HepG2 (cell line): Measurements from ENCODE around the gene CASTOR1. TPM values are rescaled to one million over a fixed set of nuclear protein-coding genes. Genes with fewer than 3 reads are reported as not detected.

Experiments used
- ATAC-seq: fragments of 200-7000 bp; cut with Tn5 transposase; 3 replicates; pipeline ENCODE4 v1.9.1; 2020; ENCODE audit warnings: mild to moderate bottlenecking, moderate library complexity
- BruUV-seq: library from RNA; stranded (reverse); fragments of 400-500 nt; replicated peaks from 2 replicates; lab custom pipeline; 2021; lab: Mats Ljungman, UMichigan
- CTCF ChIA-PET: fragments of 300-600 bp; formaldehyde crosslinking; extraction: SDS; loops from one replicate; lab custom pipeline; 2021; ENCODE audit warnings: low total read pairs, inconsistent platforms, low intra/inter-chr PET ratio; lab: Yijun Ruan, JAX
- POLR2A ChIA-PET: fragments of 350-600 bp; sonication (Branson Sonifier 250); formaldehyde crosslinking; loops from one replicate; lab custom pipeline; 2020; ENCODE audit warnings: antibody characterized with exemption, inconsistent platforms; lab: Yijun Ruan, JAX
- DNase-seq: peaks from one replicate; pipeline ENCODE4 v3.0.0-alpha.2; 2015; ENCODE audit warnings: low spot score
- FAIRE-seq: peaks from 3 replicates; lab custom pipeline; 2011; peaks lifted over from hg19 to GRCh38; lab: Jason Lieb, UNC
- H2AFZ ChIP-seq: one replicate; pipeline ENCODE4 v1.6.1; 2011; ENCODE audit warnings: low read length, inconsistent platforms
- H3K27ac ChIP-seq: fragments of 300-600 bp; 3 replicates; pipeline ENCODE4 v1.8.0; 2011; ENCODE audit warnings: mixed run types, mild to moderate bottlenecking, mixed read lengths, low read length, inconsistent platforms; ENCODE audit not compliant: insufficient read depth; ENCODE audit errors: extremely low read length
- H3K27me3 ChIP-seq, 2 experiments: fragments of 200-600 bp in 1 of 2; 2 replicates in 1 of 2; 3 replicates in 1 of 2; pipeline versions ENCODE4 v1.6.0 to v1.8.0; 2011; ENCODE audit warnings: low read length in 2 of 2, mild to moderate bottlenecking in 2 of 2, moderate library complexity in 2 of 2, inconsistent platforms in 1 of 2; ENCODE audit not compliant: insufficient read depth in 2 of 2, control insufficient read depth in 1 of 2
- H3K36me3 ChIP-seq, 2 experiments: fragments of 200-600 bp in 1 of 2; replicated peaks in 1 of 2; 2 replicates in 1 of 2; 3 replicates in 1 of 2; pipeline versions ENCODE4 v1.5.1 to v1.8.0; 2011; ENCODE audit warnings: low read length in 2 of 2, inconsistent platforms in 1 of 2; ENCODE audit not compliant: insufficient read depth in 2 of 2, control insufficient read depth in 1 of 2
- H3K4me1 ChIP-seq: 2 replicates; pipeline ENCODE4 v1.5.1; 2012; ENCODE audit warnings: low read length, inconsistent platforms; ENCODE audit not compliant: insufficient read depth
- H3K4me2 ChIP-seq: 2 replicates; pipeline ENCODE4 v1.6.0; 2011; ENCODE audit warnings: low read depth, low read length, inconsistent platforms
- H3K4me3 ChIP-seq, 3 experiments: fragments of 200-600 bp in 1 of 3; sonication (generic), shearing (Covaris generic) in 1 of 3; replicated peaks in 1 of 3; 2 replicates each; pipeline ENCODE4 v1.5.1; 2011 to 2016; ENCODE audit warnings: low read length in 3 of 3, inconsistent platforms in 2 of 3, low read depth in 2 of 3, mild to moderate bottlenecking in 2 of 3, control low read depth in 1 of 3, mixed read lengths in 1 of 3; ENCODE audit not compliant: insufficient read depth in 1 of 3
- H3K79me2 ChIP-seq: one replicate; pipeline ENCODE4 v1.6.1; 2011; ENCODE audit warnings: low read length, inconsistent platforms; ENCODE audit not compliant: insufficient read depth
- H3K9ac ChIP-seq: 2 replicates; pipeline ENCODE4 v1.6.0; 2011; ENCODE audit warnings: mild to moderate bottlenecking, low read depth, low read length, inconsistent platforms; ENCODE audit not compliant: insufficient read depth
- H3K9me3 ChIP-seq: 2 replicates; pipeline ENCODE4 v1.5.1; 2012; ENCODE audit warnings: mild to moderate bottlenecking, low read length
- H4K20me1 ChIP-seq: 2 replicates; pipeline ENCODE4 v1.6.0; 2011; ENCODE audit warnings: inconsistent platforms, mild to moderate bottlenecking, low read length, moderate library complexity; ENCODE audit not compliant: insufficient read depth
- PHB2 ChIP-seq: fragments of 450-650 bp; IDR thresholded peaks from 2 replicates; pipeline ENCODE4 v1.6.1; 2018; ENCODE audit not compliant: partially characterized antibody
- WGBS: methylation state at CpG from one replicate; pipeline ENCODE4 v1.1.6; 2017; ENCODE audit warnings: low lambda C conversion rate; 5-methylcytosine and 5-hydroxymethylcytosine counted together
- in situ Hi-C: cut with HindIII; loops from 2 replicates; pipeline ENCODE4 v1.10.0; 2017; ENCODE audit warnings: low pct_unique_long_range_greater_than_20kb; ENCODE audit not compliant: extremely low pct_ligation_motif_present
- intact Hi-C: fragments of 100-400 bp; cut with micrococcal nuclease; formaldehyde crosslinking; loops from one replicate; pipeline ENCODE4 v1.10.0; 2022; ENCODE audit not compliant: unreplicated experiment
- polyA plus RNA-seq, 8 experiments: library from polyadenylated mRNA; depleted of rRNA in 3 of 8; stranded (reverse) in 7 of 8; unstranded in 1 of 8; fragments of >200 nt; fragmentation: Illumina TruSeq in 4 of 8; extraction: Trizol in 4 of 8; gene quantifications; 2 replicates each; pipeline versions ENCODE4 v1.2.1 to v1.2.3, GENCODE V29; 2011 to 2016; ENCODE audit warnings: low read depth in 4 of 8, missing spikeins in 1 of 8, mixed read lengths in 1 of 8; ENCODE audit not compliant: insufficient read depth in 1 of 8
- total RNA-seq, 5 experiments: library from RNA; depleted of rRNA; stranded (reverse); fragments of >200 nt; fragmentation: Illumina TruSeq; extraction: Trizol; gene quantifications; 2 replicates each; pipeline ENCODE4 v1.2.3, GENCODE V29; 2016; ENCODE audit warnings: low read depth in 1 of 5
- TF ChIP-seq, protein P1 (sequence below), 2 experiments: fragments of 450-650 bp in 1 of 2; sonication (generic) in 1 of 2; formaldehyde crosslinking in 1 of 2; IDR thresholded peaks; 2 replicates each; pipeline versions ENCODE4 v1.6.1 to v1.8.0; 2016 to 2022; ENCODE audit warnings: antibody characterized with exemption in 1 of 2, mild to moderate bottlenecking in 1 of 2, missing genetic modification reagents in 1 of 2
- TF ChIP-seq, protein P2 (sequence below): sonication (generic); formaldehyde crosslinking; IDR thresholded peaks from 2 replicates; pipeline ENCODE4 v1.5.0; 2020; ENCODE audit warnings: mild to moderate bottlenecking, missing genetic modification reagents

Gene CASTOR1
- total and polyA plus RNA-seq, 2 of the 13 experiments (the other 11 are each of a cell fraction or from before 2014, with no cell fraction given), result 2.6 to 4.4 TPM

DNA sequence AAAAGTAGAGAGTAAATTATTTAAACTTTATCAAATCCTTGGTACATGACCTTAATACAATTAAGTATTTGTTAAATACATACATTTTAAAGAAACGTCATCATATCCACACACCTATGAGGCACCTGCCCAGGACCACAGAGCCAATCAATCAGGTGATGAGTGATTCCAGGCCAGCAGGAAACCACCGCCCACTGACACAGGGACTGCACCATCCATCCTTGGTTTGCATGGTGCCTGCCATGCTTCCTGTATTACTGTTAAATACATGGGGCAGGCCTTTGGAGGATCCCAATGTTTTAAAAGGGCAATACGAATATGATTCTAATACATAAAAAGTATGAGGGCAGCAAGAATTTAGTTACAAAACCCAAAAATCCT, 44.4 kb upstream of the CASTOR1 start:
- H3K27ac ChIP-seq, result no peak overlapping the region
- no peak for FAIRE-seq
- H3K4me2 ChIP-seq, result no peak overlapping the region
- H3K79me2 ChIP-seq, result no peaks in the 10 kb centered on the region
- CTCF ChIA-PET, result no interaction called here
- peaks cover 10% of the 10 kb centered on the region; the same call in 1 of the 2 replicates for H3K4me1 ChIP-seq
- POLR2A ChIA-PET, result interaction anchor here (1.7 kb wide), 1 partner anchor 23 kb away, joined by 5 read pairs; the partner anchor contains the start of genes CCDC157 and SF3A1
- ATAC-seq, result no peak
- in situ Hi-C loops (no loop called here), intact Hi-C loops (no loop called here)
- no peaks in the 10 kb centered on the region for H4K20me1 ChIP-seq
- no peak overlapping the region for H3K4me3 ChIP-seq
- H3K9ac ChIP-seq, result no peak overlapping the region
- no peaks in the 10 kb centered on the region for H3K9me3 ChIP-seq
- H2AFZ ChIP-seq, result no peak overlapping the region
- no peak for DNase-seq
- peaks cover 43 to 59% of the 10 kb centered on the region in 2 experiments; a peak in 4 of 5 replicates for H3K36me3 ChIP-seq
- 98% methylated on average over 3 of the region's 3 CpGs for whole genome bisulfite sequencing
- H3K27me3 ChIP-seq, result no peaks in the 10 kb centered on the region
- BruUV-seq, result no TSS peak
- TF ChIP-seq, protein P1, sequence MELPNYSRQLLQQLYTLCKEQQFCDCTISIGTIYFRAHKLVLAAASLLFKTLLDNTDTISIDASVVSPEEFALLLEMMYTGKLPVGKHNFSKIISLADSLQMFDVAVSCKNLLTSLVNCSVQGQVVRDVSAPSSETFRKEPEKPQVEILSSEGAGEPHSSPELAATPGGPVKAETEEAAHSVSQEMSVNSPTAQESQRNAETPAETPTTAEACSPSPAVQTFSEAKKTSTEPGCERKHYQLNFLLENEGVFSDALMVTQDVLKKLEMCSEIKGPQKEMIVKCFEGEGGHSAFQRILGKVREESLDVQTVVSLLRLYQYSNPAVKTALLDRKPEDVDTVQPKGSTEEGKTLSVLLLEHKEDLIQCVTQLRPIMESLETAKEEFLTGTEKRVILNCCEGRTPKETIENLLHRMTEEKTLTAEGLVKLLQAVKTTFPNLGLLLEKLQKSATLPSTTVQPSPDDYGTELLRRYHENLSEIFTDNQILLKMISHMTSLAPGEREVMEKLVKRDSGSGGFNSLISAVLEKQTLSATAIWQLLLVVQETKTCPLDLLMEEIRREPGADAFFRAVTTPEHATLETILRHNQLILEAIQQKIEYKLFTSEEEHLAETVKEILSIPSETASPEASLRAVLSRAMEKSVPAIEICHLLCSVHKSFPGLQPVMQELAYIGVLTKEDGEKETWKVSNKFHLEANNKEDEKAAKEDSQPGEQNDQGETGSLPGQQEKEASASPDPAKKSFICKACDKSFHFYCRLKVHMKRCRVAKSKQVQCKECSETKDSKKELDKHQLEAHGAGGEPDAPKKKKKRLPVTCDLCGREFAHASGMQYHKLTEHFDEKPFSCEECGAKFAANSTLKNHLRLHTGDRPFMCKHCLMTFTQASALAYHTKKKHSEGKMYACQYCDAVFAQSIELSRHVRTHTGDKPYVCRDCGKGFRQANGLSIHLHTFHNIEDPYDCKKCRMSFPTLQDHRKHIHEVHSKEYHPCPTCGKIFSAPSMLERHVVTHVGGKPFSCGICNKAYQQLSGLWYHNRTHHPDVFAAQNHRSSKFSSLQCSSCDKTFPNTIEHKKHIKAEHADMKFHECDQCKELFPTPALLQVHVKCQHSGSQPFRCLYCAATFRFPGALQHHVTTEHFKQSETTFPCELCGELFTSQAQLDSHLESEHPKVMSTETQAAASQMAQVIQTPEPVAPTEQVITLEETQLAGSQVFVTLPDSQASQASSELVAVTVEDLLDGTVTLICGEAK (IDR thresholded peaks at IDR 0.05), result no peak
- TF ChIP-seq, protein P1 (CRISPR knock-in tag; IDR thresholded peaks at IDR 0.05), result no peak
- TF ChIP-seq, protein P2, sequence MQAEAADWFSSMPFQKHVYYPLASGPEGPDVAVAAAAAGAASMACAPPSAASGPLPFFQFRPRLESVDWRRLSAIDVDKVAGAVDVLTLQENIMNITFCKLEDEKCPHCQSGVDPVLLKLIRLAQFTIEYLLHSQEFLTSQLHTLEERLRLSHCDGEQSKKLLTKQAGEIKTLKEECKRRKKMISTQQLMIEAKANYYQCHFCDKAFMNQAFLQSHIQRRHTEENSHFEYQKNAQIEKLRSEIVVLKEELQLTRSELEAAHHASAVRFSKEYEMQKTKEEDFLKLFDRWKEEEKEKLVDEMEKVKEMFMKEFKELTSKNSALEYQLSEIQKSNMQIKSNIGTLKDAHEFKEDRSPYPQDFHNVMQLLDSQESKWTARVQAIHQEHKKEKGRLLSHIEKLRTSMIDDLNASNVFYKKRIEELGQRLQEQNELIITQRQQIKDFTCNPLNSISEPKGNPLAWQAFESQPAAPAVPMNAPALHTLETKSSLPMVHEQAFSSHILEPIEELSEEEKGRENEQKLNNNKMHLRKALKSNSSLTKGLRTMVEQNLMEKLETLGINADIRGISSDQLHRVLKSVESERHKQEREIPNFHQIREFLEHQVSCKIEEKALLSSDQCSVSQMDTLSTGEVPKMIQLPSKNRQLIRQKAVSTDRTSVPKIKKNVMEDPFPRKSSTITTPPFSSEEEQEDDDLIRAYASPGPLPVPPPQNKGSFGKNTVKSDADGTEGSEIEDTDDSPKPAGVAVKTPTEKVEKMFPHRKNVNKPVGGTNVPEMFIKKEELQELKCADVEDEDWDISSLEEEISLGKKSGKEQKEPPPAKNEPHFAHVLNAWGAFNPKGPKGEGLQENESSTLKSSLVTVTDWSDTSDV, result no peak
- TF ChIP-seq PHB2, result no peak
